NCI-H2196 (cell line): ENCODE results near the gene HIF1A.
"Not testable (repeated sequence)": the region's sequence is repeated elsewhere in the genome, so short reads cannot be mapped to it uniquely, and the experiment has no call there.

Experiments used
- DNase-seq: peaks from one replicate; lab custom pipeline; 2025; ENCODE audit not compliant: unreplicated experiment; lab: John Stamatoyannopoulos, UW

HIF1A gene

DNA sequence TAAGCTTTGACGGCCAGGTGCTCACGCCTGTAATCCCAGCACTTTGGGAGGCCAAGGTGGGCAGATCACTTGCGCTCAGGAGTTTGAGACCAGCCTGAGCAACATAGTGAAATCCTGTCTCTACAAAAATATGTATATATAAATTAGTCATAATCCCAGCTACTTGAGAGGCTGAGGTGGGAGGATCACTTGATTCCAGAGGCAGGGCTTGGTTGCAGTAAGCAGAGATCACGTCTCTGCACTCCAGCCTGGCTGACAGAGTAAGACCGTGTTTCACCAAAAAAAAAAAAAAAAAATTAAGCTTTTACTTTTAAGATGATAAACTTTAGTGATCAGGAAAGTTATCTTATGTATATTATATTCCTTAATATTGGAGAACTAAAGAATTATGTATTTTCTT, 48.9 kb downstream of the HIF1A start:
- DNase-seq = no peak

DNA sequence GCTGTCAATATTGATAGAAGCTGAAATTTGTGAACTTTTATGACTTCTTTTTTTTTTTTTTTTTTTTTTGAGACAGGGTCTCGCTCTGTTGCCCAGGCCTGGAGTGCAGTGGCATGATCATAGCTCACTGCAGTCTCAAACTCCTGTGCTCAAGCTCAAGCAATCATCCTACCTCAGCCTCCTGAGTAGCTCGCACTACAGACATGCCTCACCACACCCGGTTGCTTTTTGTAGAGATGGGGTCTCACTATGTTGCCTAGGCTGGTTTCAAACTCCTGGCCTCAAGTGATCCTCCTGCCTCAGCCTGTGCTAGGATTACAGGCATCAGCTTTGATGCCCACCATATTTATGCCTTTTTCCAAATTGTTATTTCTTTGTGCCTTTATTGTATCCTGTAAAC, 51.0 kb downstream of the HIF1A start:
- DNase-seq = not testable (repeated sequence)

DNA sequence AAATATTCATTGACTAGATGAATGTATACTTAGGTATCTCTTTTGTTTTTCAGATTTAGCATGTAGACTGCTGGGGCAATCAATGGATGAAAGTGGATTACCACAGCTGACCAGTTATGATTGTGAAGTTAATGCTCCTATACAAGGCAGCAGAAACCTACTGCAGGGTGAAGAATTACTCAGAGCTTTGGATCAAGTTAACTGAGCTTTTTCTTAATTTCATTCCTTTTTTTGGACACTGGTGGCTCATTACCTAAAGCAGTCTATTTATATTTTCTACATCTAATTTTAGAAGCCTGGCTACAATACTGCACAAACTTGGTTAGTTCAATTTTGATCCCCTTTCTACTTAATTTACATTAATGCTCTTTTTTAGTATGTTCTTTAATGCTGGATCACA, 51.6 kb downstream of the HIF1A start:
- no peak for DNase-seq

DNA sequence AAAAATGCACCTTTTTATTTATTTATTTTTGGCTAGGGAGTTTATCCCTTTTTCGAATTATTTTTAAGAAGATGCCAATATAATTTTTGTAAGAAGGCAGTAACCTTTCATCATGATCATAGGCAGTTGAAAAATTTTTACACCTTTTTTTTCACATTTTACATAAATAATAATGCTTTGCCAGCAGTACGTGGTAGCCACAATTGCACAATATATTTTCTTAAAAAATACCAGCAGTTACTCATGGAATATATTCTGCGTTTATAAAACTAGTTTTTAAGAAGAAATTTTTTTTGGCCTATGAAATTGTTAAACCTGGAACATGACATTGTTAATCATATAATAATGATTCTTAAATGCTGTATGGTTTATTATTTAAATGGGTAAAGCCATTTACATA, 52.0 kb downstream of the HIF1A start:
- DNase-seq = no peak

DNA sequence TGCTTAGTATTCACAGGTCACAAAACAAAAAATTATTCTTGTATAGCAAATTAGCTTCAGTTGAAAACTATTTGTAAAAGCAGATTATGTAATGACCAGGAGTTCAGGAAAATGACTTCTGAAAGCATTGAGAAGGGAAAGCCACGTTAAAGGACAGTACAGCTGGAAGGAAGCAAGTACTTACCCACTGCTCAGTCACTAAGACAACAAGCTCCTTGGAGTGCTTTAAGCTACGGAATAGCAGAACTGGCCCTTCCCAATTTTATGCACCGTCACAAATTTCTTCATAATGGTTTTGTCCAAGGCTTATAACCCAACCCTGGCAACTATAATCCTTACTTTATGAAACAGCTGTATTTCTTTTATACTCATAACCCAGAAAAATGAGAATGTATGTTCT, 54.0 kb downstream of the HIF1A start:
- DNase-seq = no peak

DNA sequence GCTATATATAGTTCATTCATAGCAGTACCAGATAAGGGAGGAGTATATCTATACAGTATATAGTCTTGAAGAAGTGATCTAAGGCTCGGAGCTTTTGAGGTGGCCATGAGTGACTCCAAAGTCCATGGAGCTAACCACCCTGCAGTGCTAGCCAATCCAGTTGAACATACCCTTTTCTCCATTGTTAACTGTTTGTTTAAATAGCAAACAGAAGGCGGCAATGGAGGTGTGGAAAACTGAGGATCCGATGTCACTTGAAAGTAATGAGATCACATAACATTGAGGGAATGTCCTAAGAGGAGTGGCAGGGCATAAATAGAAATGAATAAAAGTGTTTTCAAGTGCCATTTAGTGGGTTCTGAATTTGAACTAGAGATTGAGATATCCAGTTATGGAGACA, 54.6 kb downstream of the HIF1A start:
- DNase-seq = peak; percentile 59

DNA sequence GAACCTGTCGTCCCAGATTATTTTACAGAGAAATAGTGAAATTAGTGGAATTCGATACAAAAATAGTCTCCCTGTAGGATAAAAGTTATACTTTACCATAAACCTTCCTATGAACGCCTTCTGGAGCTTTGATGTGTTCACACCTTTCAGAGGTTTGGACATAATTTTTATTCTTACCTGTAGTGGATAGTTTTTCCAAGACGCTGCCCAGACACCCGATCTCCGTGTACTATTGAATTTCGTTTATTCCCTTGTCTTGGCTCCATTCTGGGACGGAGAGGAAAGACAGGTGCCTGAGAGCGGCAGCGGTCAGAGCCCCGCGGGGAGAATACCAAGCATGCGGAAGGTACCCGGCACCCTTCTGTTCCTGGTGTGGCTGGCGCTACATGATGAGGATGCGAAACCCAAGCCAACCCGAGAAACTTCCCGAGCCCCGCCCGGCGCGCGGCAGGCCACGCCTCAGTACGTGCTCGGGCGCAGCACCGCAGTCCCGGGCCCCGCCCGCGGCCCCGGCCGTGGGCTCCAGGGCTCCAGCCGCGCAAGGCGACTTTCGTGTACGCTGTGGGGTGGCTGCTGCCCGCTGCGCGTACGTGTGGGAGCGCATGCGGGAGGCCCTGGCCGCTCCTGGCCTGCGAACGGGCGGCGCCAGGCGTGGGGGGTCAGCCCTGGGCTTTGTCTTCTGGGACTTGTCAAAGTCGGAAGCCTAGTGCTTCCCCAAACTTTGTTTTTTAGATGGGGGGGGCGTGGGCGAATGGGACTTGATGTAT, 55.6 kb downstream of the HIF1A start:
- DNase-seq = no peak

DNA sequence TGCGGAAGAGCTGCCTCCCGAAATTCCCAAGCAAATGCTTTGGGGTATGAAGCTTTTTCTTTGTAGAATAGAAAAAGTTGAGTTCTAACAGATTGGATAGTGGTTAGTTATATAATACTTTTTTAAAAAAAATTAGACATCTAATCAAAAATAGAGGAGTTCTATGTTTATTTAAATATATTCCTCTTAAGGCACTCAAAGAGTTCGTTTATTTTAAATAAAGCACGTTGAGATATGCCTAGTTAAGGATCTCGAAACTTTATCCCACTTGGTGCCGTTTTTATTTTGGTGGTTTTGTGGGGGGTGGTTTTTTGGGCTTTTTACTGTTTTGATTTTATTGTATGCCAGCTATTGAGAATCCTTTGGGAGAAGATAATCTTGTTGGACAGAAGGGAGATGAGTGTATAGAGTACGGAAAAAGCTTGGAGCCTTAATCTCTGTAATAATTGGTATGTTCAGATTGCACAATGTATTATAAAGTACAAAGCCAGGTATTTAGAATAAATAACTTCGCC, 56.2 kb downstream of the HIF1A start:
- DNase-seq = no peak

DNA sequence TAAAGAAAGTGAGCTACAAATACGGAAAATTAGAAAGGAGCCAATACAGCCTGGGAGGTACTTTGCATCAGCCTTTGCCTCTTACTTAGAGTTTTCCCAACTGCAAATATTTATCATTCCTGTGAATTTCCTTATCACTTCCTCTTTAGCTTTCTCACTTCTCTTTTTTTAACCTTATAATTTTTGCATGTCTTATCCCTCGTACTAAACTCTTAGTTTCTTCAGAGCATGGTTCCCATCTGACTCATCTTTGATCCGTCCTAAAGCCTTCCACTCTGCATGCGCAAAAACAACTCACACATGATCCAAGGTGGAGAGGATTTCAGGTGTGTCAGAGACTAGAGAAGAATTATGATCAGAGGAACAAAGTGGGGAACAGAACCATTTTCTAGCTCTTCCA, 57.3 kb downstream of the HIF1A start:
- no peak for DNase-seq

DNA sequence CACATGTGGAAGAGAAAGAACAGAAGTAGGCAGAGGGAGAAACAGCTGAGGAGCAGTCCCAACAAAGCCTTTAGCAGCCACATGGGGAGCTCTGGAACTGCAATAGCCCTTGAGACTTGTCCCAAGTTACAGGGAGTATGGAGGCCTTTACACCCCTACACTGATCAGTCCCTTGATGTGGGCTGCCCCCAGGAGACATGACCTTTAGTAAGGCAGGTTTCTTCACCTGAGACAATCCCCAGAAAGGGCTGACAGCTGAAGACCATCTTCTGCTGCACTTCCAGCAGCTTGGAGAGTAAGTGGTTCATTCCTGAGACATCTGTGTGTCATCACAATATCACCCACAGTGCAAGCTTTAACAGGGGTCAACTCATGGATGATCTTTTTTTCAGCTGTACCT, 58.3 kb downstream of the HIF1A start:
- DNase-seq = no peak

DNA sequence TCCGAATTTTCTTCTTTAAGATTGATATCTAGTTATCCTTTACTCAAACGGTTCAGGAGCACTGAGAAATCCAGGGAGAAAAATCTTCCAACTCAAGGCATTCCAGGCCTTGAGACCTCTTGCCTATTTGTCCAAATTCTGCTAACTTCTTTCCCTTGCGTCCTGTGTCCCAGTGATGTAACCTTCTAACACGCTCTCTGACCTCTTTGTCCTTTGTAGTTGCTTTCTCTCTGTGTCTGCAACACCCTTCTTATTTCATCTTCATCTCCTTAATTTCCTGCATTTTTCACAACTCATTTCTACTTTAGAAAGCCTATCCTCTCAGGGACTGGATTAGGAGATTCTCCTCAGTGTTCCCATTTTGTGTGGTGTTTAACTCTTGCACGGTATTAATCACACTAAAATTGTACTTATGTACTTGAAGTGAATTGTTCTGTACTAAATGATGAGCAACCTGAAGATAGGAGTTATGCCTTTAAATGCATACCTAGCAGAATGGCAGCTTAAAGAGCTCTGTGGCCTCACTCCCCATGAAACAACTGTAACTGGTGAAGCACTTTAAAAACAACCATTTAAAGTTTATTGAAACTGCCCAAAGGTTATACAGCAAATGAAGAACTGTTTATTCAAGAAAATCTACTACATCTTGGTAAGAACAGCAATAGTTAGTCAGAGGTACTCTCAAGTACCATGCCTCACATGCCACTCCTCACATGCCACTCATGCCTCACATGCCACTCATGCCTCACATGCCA, 59.5 kb downstream of the HIF1A start:
- DNase-seq = no peak

DNA sequence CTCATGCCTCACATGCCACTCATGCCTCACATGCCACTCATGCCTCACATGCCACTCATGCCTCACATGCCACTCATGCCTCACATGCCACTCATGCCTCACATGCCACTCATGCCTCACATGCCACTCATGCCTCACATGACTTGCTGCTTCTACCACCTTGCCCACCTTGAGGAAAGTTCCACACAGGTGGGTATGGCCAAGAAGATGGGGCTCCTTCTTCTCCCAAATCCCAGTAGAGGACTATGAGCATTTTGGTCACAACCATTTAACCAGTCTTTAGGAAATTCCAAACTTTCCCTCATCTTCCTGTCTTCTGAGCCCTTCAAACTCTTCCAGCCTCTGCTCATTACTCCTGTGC, 60.0 kb downstream of the HIF1A start:
- DNase-seq = not testable (repeated sequence)

DNA sequence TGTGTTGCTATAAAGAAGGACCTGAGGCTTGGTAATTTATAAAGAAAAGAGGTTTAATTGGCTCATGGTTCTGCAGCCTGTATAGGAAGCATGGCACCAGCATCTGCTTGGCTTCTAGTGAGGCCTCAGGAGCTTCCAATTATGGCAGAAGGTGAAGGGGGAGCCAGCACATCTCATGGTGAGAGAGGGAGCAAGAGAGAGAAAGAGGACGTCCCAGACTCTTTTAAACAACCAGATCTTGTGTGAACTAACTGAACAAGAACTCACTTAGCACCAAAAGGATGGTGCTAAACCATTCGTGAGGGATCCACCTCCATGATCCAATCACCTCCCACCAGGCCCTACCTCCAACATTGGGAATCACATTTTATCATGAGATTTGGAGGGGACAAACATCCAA, 60.8 kb downstream of the HIF1A start:
- no peak for DNase-seq

DNA sequence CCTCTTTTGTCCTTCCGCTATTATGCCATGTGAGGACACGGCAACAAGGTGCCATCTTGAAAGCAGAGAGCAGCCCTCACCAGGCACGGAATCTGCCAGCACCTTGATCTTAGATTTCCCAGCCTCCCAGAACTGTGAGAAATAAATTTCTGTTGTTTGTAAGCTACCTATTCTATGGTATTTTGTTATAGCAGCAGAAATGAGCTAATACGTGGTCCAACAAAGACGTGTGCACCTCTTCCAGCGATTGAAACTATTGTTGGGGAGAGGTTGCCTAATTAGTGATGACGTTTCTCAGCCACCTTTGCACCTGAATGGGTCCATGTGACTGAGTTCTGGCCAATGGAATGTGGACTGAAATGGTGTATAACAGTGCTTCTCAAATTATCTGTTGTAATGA, 64.6 kb downstream of the HIF1A start:
- DNase-seq = no peak

DNA sequence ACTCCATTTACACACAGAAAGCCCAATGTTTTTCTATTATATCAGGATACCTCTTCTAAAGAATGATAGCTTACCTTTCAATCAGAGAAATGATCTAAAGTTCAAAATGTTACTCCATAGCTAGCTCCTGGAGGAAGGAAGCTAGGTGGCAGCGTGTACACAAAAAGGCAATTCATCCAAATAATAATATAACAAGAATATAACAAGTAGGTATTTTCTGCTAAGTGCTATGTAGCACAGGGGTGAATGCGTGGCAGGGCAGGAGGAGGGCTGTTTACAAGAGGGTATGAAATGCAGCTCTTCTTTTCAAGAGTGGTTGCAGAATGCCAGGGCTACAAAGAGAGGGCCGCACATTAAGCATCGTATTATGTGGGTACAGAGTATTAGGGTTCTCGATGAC, 66.2 kb downstream of the HIF1A start:
- no peak for DNase-seq

DNA sequence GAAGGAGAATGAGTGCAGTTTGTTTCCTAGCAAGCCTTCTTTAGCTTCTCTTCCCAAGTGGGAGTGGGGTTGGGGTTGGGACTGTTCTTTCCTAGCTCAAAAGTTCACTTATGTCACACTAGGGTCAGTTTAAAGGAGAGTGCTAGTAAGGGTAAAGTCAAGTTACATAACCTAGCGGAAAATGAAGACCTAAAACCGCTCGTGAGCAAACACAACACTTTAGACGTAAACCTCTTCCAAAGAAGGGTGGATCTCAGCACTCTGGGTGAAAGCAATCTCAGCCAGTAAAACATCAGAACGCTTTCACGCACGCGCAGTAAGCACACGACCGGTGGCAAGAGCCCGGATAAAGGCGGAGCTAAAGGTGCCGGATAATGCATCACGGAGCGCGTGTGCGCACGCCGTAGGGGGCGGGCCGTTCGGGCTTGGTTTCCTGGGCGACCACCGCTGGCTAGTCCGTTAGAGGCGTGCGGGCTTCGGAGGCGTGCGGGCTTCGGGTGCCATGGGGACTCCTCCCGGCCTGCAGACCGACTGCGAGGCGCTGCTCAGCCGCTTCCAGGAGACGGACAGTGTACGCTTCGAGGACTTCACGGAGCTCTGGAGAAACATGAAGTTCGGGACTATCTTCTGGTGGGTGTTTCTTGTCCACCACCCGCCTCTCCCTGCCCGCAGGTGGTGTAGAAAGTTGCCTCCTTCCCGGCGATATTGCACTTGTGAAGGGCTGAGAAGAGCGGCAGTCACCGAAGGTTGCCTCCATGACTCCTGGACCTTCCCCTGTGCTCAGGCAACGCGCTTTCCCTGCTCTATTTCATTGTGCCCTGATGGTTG, 66.9 kb downstream of the HIF1A start, which contains the start of gene SNAPC1:
Gene SNAPC1 (plus strand): TSS at position 462 of the 828 bp plus-strand sequence. CDS start 41 bp downstream, at position 503.
- DNase-seq = peak; percentile 98

DNA sequence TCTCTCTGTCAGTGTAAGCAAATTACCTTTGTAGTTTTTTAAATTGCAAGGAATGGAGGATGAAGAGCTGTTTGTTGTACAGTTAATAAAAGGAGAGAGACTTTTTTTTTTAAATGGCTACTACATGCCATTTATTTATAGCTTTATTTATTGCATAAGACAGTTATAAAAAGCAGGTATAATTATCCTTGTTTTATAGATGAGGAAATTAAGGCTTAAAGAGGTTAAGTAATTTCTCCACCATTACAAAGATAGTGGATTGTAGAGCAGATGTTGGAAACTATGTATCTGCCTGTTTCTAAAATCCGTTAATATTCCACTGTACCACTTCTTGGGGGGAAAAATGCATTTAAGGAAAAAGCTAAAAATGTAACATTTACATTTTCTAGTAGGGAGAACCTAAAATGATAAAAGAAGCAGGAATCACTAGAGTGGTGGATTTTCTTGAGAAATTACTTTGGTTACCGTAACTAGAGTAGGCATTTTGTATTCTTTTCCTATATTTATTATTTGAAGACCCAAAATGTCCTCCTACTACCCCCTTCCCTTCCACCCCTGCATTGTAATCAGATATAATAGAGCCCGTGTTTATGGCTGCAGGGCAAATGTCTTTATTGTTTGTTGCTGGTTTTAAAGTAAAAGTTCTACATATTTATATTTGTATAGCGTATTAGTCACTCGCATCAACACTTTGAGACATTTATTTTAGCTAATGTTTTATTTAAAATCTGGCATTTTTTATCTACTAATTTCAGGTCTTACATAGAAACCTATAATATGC, 69.2 kb downstream of the HIF1A start:
- DNase-seq = no peak

DNA sequence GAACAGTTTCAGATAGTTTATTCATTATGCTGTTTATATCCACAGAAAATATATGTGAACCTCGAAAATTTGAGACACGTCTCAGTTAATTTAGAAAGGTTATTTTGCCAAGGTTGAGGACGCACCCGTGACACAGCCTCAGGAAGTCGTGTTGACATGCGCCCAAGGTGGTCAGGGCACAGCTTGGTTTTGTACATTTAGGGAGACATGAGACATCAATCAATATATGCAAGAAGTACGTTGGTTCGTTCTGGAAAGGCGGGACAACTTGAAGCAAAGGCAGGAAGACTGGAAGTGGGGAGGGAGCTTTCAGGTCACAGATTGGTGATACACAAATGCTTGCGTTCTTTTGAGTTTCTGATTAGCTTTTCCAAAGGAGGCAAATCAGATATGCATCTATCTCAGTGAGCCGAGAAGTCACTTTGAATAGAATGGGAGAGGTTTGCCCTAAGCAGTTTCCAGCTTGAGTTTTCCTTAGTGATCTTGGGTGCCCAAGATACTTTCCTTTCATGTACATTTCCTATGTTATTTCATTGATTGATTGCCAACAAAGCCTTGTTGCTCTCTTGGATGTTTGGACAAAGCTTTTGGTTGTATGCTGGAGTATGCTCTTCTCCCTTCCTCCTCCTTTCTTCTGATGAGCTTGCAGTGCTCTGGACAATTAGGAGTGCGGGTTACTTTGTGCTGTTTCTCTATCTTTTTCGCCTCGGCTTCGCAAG, 70.1 kb downstream of the HIF1A start:
- DNase-seq = no peak

DNA sequence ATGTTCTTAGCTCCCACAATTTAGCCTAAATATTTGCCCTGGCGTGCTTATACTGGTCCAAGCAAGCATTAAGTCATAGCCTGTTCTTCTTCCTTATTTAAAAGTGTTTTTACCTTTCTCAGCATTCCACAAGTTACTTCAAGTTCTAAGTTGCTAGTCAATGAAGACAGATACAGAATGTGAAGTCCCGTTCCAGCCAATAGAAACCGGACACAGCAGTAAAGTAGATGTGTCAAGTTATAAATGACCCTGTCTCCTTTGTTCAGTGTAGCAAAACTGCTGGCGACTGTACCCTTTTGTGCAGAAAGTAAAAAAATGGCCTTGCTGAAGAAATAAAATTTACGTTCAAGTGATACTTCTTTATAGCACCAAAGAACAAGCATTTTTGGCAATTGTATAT, 70.8 kb downstream of the HIF1A start:
- no peak for DNase-seq

DNA sequence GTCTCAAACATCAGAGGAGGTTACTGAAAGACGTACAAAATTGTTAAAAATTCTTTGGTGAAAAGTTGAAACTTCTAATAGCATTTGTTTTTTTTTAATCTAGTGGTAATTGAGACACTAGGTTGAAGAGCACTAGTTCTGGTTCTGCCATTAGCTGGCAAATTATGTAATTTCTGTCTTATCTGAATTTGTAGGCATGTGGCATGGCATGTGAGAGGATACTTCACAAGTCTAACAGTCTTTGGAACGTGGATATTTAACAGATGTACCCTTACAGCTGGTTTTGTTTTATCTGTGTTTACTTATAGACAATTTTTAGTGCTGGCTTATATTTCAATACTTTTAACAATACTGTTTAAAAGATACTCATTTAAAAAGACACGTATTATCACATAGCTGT, 72.9 kb downstream of the HIF1A start:
- no peak for DNase-seq
